Measurements from ENCODE around the gene TCF3.

DNA sequence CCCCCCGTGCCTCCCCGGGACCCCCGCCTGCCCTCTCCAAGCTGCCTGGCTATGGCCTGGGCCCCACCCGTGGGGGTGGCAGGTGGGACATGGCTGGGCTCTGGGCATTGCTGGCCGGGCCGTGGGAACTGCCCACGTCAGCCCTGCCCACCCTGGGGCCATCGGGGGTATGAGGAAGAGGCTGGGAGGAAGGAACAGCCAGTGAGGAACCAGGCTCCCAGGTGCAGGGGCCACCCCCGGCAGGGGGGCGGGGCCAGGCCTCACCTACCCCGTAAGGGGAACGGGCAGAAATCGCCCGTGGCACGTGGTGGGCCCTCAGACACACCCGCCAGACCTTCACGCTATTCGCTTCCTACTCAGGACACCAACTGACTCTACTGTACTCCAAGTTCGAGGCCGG, 22.4 kb downstream of the TCF3 start:
- TF ChIP-seq POLR2A (IDR thresholded peaks at IDR 0.05): no peak
- TF ChIP-seq, protein P1, sequence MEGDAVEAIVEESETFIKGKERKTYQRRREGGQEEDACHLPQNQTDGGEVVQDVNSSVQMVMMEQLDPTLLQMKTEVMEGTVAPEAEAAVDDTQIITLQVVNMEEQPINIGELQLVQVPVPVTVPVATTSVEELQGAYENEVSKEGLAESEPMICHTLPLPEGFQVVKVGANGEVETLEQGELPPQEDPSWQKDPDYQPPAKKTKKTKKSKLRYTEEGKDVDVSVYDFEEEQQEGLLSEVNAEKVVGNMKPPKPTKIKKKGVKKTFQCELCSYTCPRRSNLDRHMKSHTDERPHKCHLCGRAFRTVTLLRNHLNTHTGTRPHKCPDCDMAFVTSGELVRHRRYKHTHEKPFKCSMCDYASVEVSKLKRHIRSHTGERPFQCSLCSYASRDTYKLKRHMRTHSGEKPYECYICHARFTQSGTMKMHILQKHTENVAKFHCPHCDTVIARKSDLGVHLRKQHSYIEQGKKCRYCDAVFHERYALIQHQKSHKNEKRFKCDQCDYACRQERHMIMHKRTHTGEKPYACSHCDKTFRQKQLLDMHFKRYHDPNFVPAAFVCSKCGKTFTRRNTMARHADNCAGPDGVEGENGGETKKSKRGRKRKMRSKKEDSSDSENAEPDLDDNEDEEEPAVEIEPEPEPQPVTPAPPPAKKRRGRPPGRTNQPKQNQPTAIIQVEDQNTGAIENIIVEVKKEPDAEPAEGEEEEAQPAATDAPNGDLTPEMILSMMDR (IDR thresholded peaks at IDR 0.05): no peak

All from tibial nerve (tissue), 3 donors.